Pancreas (tissue), 10 donors: ENCODE data around the gene LGALSL. TPM values are rescaled to one million over a fixed set of nuclear protein-coding genes. Genes with fewer than 3 reads are reported as not detected.

Experiments
- ATAC-seq, 4 donors: fragments of 200-7000 bp; cut with Tn5 transposase; one replicate each; pipeline versions ENCODE4 v1.8.0 to v1.9.1; 2020; ENCODE audit warnings: mild to moderate bottlenecking in 4 of 4, moderate library complexity in 4 of 4
- DNase-seq, 6 donors: peaks; one replicate each; pipeline ENCODE4 v3.0.0-alpha.2; 2020
- FAIRE-seq: peaks from 2 replicates; lab custom pipeline; 2012; peaks lifted over from hg19 to GRCh38; lab: Jason Lieb, UNC
- H3K27ac ChIP-seq, 4 donors: fragments of 200-600 bp; sonication (generic); 1 replicate in 3 of 4; 2 replicates in 1 of 4; pipeline versions ENCODE4 v1.5.0 to v1.8.0; 2020
- H3K27me3 ChIP-seq, 4 donors: fragments of 200-600 bp; one replicate each; pipeline ENCODE4 v1.8.0; 2021
- H3K36me3 ChIP-seq, 3 donors: fragments of 200-600 bp; sonication (generic) in 1 of 3; one replicate each; pipeline versions ENCODE4 v1.5.0 to v1.8.0; 2020 to 2021
- H3K4me1 ChIP-seq, 3 donors: fragments of 200-600 bp; one replicate each; pipeline ENCODE4 v1.8.0; 2021
- H3K4me3 ChIP-seq, 4 donors: fragments of 200-600 bp; sonication (generic) in 2 of 4; one replicate each; pipeline versions ENCODE4 v1.5.0 to v1.8.0; 2020 to 2021
- H3K9me3 ChIP-seq, 4 donors: fragments of 200-600 bp; one replicate each; pipeline ENCODE4 v1.8.0; 2021
- WGBS, 2 donors: extraction: QIAGEN DNeasy Blood & Tissue Kit; methylation state at CpG; one replicate each; pipeline ENCODE4 v1.1.7; 2013; 5-methylcytosine and 5-hydroxymethylcytosine counted together
- intact Hi-C, 3 donors: fragments of 100-400 bp; cut with DNase I; formaldehyde crosslinking; loops; one replicate each; pipeline versions ENCODE4 v1.11.1 to v1.14.2; 2022
- polyA plus RNA-seq, 2 donors: library from polyadenylated mRNA; stranded (reverse); fragments of 200-250 nt; gene quantifications; one replicate each; pipeline ENCODE4 v1.2.3, GENCODE V29; 2013
- total RNA-seq, 6 donors: library from RNA; stranded (reverse); fragmentation: NEBNext Ultra II Directional in 4 of 6; extraction: Animal tissue kit (Norgen Biotek cat#: 25700) in 4 of 6; gene quantifications; one replicate each; pipeline versions ENCODE4 v1.2.1 to v1.2.4, GENCODE V29; 2021 to 2023
- TF ChIP-seq, protein P1 (sequence below), 4 donors: fragments of 200-600 bp; sonication (generic) in 3 of 4; IDR thresholded peaks; one replicate each; pipeline versions ENCODE4 v1.5.0 to v1.8.0; 2021; ENCODE audit warnings: antibody characterized with exemption in 4 of 4
- donor health status: healthy with polysubstance abuse.
- donor health status: DM: no; HTN: no; CAD: no; lungs with moderate emphysema.
- donor health status: DM: no; HTN: no; CAD: no.
- donor health status: control.
- donor health status: control.
- donor health status: Bipolar disorder and iron deficiency.
- donor health status: DM: yes; HTN: yes; CAD: no.
- donor health status: DM: no; HTN: no; CAD: no.
- donor health status: DM: no; HTN: no; CAD: no.
- donor health status: DM: yes; HTN: yes; CAD: no.

The LGALSL gene
- total and polyA plus RNA-seq, 8 donors = 3.5 to 8.6 (median 5.8) TPM

DNA sequence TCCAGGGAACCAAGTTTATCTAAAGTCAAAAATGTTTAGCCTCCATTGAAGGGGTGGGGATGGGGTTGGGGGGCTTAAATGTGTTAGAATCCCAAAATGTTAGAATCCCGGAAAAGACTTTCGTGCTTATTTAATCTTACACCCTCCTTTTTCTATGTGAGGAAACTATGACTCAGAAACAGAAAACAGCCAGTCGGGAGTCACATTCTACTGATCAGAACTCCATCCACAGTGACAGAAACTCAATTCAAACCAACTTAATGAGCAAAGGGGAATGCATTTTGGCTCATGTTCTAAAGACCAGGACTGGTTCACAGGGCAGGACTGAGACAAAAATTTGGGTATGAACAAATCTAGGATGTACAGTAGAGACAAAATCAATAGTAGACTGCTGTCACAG is 38.3 kb downstream of the LGALSL start:
- Histone ChIP-seq H3K9me3 (no peaks in the 10 kb centered on the region), H3K4me3 (no peak overlapping the region), H3K36me3 (no peaks in the 10 kb centered on the region), H3K27me3 (peaks cover 0 to 3% (median 0%) of the 10 kb centered on the region in 4 donors), H3K4me1 (no peaks in the 10 kb centered on the region), H3K27ac (no peak overlapping the region)
- 79% methylated on average over 3 of the region's 3 CpGs for WGBS, 2 donors
- DNase-seq (no peak), FAIRE-seq (no peak), ATAC-seq (no peak)
- intact Hi-C loops = loop anchor here in 1 of 3 donors (5.0 kb wide), 1 partner anchor 450 kb away; no protein-coding TSS in a partner anchor
- TF ChIP-seq, protein P1, sequence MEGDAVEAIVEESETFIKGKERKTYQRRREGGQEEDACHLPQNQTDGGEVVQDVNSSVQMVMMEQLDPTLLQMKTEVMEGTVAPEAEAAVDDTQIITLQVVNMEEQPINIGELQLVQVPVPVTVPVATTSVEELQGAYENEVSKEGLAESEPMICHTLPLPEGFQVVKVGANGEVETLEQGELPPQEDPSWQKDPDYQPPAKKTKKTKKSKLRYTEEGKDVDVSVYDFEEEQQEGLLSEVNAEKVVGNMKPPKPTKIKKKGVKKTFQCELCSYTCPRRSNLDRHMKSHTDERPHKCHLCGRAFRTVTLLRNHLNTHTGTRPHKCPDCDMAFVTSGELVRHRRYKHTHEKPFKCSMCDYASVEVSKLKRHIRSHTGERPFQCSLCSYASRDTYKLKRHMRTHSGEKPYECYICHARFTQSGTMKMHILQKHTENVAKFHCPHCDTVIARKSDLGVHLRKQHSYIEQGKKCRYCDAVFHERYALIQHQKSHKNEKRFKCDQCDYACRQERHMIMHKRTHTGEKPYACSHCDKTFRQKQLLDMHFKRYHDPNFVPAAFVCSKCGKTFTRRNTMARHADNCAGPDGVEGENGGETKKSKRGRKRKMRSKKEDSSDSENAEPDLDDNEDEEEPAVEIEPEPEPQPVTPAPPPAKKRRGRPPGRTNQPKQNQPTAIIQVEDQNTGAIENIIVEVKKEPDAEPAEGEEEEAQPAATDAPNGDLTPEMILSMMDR (IDR thresholded peaks at IDR 0.05) = no peak

DNA sequence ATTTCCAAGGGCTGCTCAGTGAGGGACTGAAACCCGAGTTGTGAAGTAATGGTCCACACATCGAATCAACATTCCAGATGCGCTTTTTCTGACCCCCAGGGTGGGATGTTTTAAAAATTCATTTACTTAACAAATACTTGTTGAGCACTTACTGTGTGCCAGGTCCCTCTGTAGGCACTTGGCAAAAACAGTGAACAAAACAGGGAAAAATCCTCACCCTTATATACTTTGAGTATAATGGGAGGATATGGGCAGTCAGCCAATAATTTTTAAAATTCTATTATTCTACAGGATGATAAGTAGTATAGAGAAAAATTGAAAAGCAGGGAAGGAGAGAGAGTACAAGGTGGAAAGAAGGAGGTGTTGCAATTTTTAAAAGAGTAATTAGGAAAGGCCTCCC is 38.9 kb downstream of the LGALSL start:
- Histone ChIP-seq H3K36me3 (no peaks in the 10 kb centered on the region), H3K27me3 (peaks cover 0 to 3% (median 0%) of the 10 kb centered on the region in 4 donors), H3K9me3 (no peaks in the 10 kb centered on the region), H3K27ac (no peak overlapping the region), H3K4me3 (no peak overlapping the region), H3K4me1 (no peaks in the 10 kb centered on the region)
- 83 to 91% methylated on average over 3 of the region's 3 CpGs for WGBS, 2 donors
- no peak for ATAC-seq
- intact Hi-C loops = loop anchor here in 1 of 3 donors (5.0 kb wide), 1 partner anchor 451 kb away; no protein-coding TSS in a partner anchor
- no peak for FAIRE-seq
- DNase-seq = no peak
- TF ChIP-seq, protein P1 (IDR thresholded peaks at IDR 0.05) = no peak

DNA sequence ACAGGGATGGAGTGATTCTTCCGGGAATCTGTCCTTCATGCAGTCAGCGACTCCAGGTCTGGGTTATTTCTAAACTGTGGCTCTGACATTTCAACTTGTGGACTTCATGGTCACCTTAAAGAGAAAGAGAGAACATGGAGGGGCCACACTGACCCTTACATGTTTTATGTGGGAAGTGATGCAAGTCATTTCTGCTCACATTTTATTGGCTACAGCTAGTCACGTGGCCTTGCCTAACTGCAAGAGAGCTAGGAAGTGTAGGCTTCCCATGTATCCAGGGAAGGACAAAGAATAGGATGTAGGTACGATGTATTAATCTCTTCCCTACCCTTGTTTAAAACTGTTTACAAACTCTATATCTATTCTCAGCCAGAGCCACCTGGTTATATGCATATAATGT is 39.8 kb downstream of the LGALSL start:
- Histone ChIP-seq H3K4me3 (no peak overlapping the region), H3K27me3 (peaks cover 0 to 3% (median 0%) of the 10 kb centered on the region in 4 donors), H3K9me3 (no peaks in the 10 kb centered on the region), H3K4me1 (no peaks in the 10 kb centered on the region), H3K36me3 (no peaks in the 10 kb centered on the region), H3K27ac (no peak overlapping the region)
- 81 to 93% methylated on average over 4 of the region's 4 CpGs for WGBS, 2 donors
- DNase-seq (no peak), FAIRE-seq (no peak), ATAC-seq (no peak)
- TF ChIP-seq, protein P1 (IDR thresholded peaks at IDR 0.05) = no peak
- intact Hi-C loops = loop anchor here in 1 of 3 donors (5.0 kb wide), 1 partner anchor 451 kb away; no protein-coding TSS in a partner anchor

DNA sequence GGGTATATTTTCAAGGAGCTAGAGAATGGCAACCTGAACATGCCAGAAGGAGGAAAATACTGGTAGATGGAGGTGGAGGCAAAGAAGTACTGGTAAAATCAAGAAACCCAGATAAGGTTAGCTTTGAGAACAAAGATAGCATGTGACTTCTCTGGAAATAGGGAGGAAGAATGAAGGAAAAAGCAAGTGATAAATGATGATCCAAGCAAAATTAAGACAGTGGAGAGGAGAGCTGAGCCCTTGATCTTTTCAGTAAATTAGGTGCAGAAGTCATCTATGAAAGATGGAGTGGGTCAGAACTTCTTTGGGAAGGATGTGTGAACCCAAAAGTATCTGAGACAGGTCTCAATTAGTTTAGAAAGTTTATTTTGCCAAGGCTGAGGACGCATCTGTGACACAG is 44.5 kb downstream of the LGALSL start:
- TF ChIP-seq, protein P1 (IDR thresholded peaks at IDR 0.05) = no peak
- FAIRE-seq (no peak), DNase-seq (no peak), ATAC-seq (no peak)
- Histone ChIP-seq H3K27me3 (peaks cover 0 to 3% (median 0%) of the 10 kb centered on the region in 4 donors), H3K4me3 (no peak overlapping the region), H3K4me1 (no peaks in the 10 kb centered on the region), H3K9me3 (no peaks in the 10 kb centered on the region), H3K36me3 (no peaks in the 10 kb centered on the region), H3K27ac (no peak overlapping the region)
- WGBS, 2 donors = 73 to 76% methylated on average over 1 of the region's 1 CpG
- intact Hi-C loops = no loop called here

DNA sequence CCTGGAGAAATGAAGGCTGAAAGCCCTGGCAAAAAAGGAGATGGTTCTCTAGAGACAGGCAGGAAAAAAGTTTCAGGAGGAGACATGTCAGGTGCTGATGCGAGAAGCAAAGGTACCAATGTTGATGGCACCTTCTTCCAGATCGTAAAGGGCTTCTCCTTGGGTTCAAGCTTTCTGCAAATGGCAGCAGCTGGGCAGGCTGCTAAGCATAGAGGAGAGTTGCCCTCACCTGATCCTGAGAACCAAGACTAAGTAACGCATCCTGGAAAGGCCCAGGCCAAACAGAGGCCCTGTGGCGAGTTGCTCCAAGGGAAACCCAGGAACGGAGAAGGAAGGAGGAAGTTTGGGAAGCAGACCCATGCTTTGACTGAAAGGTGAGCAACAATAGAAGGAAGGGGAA is 46.6 kb downstream of the LGALSL start:
- no peak overlapping the region for H3K4me3 ChIP-seq
- 83% methylated on average over 5 of the region's 5 CpGs for WGBS, 2 donors
- ATAC-seq = no peak
- no peaks in the 10 kb centered on the region for H3K36me3 ChIP-seq
- intact Hi-C loops = loop anchor here in 1 of 3 donors (10.0 kb wide), 1 partner anchor 446 kb away; no protein-coding TSS in a partner anchor
- H3K4me1 ChIP-seq = no peaks in the 10 kb centered on the region
- H3K27ac ChIP-seq = no peak overlapping the region
- no peak for DNase-seq
- no peaks in the 10 kb centered on the region for H3K9me3 ChIP-seq
- FAIRE-seq = no peak
- TF ChIP-seq, protein P1 (IDR thresholded peaks at IDR 0.05) = no peak
- no peaks in the 10 kb centered on the region for H3K27me3 ChIP-seq
